GM21423 (cell line): ENCODE results near the gene PRKCB.

ENCODE experiments used
- ATAC-seq: cut with Tn5 transposase; IDR thresholded peaks from one replicate; pipeline ENCODE4 v1.9.1; 2021; ENCODE audit warnings: mild to moderate bottlenecking, moderate library complexity; ENCODE audit not compliant: unreplicated experiment

Gene PRKCB

DNA sequence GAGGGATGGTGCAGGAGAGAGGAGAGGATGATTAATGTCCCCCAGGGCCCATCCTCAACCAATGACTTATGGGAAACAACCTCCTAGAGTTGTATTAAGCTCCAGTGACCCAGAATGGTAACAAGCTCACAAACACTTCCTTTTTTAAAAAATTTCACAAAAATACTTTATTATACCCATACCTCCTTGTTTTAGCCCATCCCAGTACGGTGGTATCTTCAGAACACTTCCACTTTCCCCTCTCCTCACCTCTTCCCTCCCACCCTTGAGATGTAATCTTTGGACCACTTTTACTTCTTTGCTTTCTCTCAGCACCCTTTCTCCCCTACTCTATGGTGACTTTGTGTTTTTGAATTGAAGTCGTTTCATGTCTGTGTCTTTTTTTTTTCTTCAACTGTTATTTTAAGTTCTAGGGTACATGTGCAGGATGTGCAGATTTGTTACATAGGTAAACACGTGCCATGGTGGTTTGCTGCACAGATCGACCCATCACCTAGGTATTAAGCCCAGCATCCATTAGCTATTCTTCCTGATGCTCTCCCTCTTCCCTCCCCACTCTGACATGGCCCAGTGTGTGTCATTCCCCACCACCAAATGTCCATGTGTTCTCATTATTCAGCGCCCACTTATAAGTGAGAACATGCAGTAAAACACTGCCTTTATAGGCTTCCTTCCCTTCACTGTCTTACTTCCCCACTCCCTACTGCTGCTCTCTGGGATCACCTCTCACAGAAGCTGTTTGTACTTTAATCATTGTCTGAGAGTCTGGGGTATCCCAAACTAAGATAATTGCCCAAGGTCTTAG lies 124.5 kb downstream of the PRKCB start:
- no peak for ATAC-seq

DNA sequence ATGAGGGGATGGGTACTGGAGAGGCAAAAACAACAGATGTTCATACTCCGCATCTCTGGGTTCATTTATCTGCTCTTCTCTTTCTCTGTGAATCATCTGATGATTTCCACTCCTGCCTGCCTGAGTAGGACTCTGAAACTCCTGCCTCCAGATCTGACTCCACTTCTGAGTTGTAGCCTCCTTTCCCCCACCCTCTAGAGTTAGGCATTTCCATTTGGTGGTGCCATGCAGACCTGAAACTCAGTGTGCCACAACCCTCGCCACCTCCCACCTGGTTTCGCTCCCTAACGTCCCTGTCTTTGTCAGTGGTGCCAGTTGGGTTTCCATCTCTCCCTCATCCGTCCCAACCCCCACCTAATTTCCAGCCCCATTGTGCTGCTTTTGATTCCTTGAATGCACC lies 126.2 kb downstream of the PRKCB start:
- no peak for ATAC-seq

DNA sequence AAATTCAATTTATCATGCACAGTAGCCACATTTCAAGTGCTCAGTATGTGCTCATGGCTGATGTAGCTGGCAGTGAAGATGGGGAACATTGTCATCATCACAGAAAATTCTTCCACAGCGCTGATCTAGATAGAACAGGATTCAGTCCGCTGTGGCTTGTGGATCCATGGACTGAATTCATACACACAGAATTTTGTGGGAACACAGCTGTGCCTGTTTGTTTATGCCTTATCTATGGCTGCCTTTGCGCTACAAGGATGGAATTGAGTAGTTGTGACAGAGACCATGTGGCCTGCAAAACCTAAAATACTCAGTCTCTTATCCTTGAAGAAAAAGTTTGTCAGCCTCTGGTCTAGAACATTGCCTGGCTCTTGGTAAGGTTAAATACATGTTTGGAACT lies 128.4 kb downstream of the PRKCB start:
- no peak for ATAC-seq

DNA sequence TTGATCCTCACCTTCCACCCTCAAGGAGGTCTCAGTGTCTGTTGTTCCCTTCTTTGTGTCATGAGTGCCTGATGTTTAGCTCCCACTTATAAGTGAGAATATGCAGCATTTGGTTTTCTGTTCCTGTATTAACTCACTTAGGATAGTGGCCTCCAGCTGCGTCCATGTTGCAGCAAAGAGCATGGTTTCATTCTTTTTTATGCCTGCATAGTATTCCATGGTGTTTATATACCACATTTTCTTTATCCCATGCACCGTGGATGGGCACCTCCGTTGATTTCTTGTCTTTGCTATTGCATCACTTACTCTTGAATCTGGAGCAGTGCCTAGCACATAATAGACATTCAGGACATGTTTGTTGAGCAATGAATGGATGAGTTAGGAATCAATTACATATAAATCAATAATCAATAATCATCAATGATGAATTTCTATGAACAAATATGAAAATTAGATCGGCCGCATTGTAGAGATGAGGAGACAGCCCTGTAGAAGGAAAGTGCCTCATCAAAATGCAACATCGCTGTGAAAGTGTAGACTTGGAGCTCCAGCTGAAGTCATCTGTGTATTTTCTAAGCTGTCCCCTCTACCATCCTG lies 129.5 kb downstream of the PRKCB start:
- ATAC-seq, result no peak

DNA sequence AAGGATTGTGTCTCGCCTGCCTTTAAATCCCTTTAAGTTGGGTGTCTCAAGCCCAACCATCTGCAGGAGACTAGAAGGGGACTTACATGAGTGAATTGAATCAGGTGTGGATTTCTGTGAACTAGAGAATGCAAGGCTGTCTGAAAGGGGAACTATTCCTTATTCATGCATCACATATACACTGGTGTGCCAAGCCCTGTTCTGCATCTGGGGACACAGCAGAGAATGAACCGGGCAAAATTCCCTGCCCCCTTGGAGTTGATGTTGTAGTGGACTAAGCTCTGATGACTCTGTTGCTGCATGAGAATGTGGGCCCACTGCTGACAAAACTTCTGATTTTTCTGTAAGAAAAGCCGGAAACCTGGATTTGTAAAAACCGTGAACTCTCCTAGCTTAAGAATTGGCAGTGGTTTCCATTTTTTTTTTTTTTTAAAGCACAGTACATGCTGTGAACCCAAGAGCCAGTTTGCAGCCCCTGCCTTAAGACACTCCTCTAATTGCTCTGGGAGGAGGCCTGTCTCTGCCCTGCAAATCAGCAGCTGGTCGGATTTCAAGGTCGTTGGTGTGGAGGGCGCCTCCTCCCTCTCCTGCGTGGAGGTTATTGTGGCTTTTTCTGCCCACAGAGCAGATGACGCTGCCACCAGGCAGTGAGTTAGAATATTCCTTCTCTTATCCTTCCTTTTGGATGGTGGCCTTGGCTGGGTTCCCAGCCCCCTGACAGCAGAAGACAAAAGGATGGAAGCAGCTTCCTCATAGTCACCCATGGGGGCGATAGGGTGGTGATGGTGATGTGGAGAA lies 131.0 kb downstream of the PRKCB start:
- no peak for ATAC-seq

DNA sequence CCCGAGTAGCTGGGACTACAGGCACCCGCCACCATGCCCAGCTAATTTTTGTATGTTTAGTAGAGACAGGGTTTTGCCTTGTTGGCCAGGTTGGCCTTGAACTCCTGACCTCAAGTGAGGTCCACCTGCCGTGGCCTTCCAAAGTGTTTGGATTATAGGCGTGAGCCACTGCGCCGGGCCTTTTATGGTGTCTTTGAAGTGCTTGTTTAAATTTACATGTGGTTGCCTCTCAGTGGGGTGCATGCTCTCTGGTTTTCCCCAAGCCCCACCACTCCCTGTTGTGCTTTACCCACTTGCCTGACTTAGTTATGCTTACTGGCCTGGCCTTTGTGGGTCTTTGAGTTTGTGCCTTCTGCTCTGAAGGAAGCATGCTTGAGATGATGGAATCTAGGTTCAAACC lies 132.0 kb downstream of the PRKCB start:
- ATAC-seq, result no peak

DNA sequence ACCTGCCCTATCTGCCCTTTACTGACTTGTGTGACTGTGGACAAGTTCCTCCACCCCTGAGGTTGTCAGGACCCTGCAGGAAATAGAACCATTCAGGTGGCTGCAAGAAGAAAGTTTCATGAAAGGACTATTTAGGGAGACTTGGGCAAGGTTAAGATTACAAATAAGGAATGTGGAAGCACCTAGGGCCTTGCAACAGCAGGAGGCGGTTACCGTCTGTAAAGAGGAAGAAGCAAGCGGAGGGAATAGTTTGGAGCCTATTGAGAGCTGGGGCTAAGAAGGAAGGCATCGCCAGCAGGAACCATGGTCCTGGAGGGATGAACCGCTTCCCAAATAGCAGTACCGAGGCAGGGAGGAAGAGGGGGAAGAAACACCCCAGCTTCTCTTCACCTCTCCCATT lies 132.4 kb downstream of the PRKCB start:
- ATAC-seq, result no peak

DNA sequence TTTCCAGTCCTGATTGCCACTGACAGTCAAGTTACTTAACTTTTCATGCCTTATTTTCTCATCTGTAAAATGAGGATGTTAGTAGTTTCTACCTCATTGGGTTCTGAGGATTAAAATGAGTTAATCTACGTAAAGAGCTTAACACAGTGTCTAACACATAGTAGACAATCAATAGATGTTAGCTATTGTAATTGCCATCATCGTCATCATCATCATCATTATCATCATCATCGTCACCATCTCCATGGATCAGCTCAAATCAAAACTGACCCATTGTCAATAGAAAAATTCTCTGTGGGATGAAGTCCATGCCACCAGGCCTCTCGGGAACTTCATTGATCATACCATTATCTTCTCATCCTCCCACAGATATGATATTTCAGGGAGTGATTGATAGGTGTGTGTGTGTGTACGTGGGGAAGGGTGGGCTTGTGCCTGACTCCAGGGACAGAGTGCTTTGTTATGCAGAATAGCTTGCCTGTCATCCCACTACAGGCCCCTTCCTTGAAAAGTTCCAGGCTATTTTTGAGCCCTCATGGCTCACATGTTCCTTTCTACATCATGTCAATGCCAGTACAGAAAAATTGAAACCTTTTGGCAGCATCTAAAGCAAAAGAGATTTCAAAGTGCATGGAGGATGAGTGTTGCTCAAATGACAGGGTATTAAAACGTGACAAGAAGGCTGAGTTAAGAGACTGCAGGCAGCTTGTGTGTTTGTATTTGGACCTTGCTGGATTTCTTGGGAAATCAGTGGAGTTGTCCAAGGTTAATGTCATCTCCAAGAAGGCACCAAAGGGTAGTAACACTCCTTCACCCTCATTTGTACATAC lies 133.9 kb downstream of the PRKCB start:
- ATAC-seq, result no peak

DNA sequence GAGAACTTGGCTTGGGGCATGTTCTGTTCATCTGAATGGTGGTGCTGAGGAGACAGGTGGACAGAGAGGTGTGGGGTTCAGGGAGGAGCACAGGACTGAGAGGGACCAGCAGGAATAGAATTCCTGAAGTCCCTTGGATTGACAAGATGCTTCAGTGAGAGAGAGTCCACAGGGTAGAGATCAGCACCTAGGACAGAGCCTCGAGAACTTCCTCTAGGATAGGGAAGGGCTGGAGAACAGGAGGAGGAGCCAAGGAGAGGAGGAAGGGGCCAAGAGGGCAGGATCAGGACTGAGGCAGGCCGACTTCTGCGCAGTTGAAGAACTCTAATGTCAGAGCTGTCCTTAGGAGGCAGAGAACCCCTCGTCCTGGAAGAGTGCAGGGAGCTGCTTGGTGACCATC lies 138.4 kb downstream of the PRKCB start:
- ATAC-seq, result no peak

DNA sequence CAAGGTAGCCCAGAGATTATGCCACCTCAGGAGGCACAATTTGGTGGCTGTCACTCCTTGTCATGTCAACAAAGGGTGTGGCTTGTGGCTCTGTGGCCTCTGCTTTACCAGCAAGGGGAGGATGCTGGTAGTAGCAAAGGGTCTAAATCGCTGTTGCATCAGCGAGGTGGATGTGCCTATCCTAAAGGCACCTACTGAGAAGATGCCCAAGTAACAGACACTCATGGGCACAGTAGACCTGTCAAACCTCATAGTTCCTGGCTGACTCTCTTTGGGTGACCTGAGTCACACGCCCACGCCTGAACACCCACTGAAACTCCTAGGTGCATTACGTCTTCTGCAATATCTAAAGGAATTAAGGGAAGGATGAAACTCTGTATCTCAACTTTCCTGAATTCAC lies 139.5 kb downstream of the PRKCB start:
- no peak for ATAC-seq

DNA sequence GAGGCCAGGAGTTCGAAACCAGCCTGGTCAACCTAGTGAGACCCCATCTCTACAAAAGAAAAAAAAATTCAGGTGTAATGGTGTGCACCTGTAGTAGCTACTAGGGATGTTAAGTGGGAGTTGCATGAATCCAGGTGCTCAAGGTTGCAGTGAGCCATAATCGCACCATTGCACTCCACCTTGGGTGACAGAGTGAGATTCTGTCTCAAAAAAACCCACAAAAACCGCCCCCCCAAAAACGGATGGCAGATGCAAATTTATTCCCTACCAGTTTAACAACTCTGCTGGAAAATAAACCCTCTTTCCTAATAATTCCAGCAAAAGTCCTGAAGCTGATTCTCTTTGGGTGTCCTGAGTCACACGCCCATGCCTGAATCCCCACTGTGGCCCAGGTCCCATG lies 140.3 kb downstream of the PRKCB start:
- ATAC-seq, result no peak

DNA sequence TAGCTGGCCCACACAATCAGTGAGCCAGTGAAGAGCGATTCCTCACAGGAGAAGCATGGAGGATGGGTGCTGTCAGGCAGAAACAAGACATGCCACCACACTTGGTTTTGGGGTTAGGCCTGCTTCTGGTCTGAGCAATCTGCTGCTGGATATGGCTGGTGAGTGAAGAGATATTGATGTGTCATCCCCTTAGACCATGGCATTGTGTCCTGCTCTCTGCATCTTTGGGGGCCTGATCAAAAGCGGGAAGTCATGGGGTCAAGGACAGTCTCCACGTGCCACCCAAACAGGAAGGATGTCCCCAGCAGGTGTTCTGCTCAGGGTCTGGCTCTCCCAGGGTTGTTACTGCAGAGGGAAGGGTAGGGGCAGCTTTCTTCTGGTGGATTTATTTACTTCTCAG lies 140.7 kb downstream of the PRKCB start:
- ATAC-seq, result no peak

DNA sequence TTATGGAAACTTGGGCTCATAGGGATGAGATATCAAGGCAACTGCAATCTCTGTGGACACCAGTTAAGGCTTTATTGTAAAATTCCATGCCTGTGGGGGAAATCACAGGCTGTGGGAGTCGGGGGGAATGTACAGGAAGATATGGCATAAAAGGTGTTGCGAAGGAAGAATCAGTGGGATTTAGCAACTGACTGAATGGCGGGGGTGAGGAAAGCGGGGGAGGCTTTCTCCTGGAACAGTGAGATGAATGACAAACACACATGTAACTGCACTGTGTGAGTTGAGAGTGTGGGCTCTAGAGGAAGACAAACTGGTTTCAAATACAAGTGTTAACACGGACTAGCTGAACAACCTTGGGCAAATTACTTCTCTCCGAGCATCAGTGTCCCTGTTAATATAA lies 143.7 kb downstream of the PRKCB start:
- no peak for ATAC-seq

DNA sequence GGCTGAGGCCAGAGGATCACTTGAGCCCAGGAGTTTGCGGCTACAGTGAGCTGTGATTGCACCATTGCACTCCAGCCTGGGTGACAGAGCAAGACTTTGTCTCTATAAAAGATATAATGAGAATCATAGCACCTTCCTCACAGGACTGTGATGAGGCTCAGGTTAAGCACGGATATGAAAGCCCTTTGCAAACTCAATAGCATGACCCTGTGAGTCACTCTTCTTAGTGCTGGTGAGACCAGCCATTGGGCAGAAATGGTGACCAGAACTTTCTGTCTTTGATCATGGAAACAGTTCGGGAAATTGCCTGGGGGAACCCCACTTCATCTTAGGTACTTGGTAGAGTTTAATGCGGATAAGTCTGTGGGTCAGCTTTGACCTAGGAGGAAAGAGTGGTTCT lies 144.2 kb downstream of the PRKCB start:
- no peak for ATAC-seq

DNA sequence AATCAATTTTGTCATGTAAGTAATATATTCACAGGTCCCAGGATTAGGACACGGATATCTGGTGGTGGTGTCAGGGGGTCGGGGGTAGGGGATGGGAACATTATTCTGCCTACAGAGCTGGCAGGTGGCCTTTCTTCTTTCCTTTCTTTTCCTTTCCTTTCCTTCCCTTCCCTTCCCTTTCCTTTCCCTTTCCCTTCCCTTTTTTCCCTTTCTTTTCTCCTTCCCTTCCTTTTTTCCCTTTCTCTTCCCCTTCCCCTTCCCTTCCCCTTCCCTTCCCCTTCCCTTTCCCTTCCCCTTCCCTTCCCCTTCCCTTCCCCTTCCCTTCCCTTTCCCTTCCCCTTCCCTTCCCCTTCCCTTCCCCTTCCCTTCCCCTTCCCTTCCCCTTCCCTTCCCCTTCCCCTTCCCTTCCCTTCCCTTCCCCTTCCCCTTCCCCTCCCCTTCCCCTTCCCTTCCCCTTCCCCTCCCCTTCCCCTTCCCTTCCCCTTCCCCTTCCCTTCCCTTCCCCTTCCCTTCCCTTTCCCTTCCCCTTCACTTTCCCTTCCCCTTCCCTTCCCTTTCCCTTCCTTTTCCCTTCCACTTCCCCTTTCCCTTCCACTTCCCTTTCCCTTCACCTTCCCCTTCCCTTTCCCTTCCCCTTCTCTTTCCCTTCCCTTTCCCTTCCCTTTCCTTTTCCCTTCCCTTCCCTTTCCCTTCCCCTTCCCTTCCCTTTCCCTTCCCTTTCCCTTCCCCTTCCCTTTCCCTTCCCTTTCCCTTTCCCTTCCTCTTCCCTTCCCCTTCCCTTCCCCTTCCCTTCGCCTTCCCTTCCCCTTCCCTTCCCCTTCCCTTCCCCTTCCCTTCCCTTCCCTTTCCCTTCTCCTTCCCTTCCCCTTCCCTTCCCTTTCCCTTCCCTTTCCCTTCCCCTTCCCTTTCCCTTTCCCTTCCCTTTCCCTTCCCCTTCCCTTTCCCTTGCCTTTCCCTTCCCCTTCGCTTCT lies 145.9 kb downstream of the PRKCB start:
- no peak for ATAC-seq

DNA sequence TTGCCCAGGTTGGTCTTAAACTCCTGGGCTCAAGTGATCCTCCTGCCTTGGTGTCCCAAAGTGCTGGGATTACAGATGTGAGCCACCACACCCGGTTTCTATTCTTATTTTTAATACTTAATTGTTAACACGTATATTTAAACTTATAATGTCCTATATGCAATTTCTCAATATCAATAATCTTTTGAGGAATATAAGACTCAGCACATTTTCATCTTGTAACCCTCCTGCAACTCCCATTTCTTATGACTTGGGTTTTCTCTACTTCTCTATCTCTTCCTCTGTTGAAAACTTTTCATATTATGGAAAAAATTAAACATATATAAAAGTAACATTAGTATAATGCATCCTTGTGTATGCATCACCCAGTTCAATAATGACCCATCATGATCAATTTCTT lies 150.7 kb downstream of the PRKCB start:
- no peak for ATAC-seq

DNA sequence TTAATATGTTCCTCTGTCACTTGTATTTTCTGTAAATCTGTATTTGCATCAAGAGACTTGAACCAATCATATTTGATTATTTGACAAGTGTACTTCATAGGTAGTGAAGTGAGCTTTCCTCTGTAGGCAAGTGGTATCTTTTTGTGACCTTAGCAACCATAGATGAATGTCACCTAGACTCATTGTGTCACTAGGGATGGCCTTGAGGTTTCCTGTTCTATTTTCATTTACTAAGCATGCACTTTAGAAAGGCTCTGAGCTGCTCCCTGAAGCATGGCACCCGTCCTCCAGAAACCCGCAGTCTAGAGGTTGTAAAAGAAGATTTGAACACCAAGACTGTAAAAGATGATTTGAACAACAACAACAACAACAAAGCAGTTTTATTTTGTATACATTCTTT lies 151.7 kb downstream of the PRKCB start:
- peak; percentile 93 for ATAC-seq

DNA sequence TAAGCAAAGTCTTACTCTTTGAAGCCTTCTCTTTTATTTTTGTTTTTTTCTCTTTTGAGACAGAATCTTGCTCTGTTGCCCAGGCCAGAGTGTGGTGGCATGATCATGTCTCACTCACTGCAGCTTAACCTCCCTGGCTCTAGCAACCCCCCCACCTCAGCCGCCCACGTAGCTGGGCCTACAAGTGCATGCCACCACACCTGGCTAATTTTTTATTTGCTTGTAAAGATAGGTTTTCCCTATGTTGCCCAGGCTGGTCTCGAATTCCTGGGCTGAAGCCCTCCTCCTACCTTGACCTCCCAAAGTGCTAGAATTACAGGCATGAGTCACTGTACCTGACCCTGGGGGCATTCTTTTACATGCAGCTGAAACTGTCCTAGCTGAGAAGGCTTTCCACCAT lies 154.7 kb downstream of the PRKCB start:
- ATAC-seq, result no peak

DNA sequence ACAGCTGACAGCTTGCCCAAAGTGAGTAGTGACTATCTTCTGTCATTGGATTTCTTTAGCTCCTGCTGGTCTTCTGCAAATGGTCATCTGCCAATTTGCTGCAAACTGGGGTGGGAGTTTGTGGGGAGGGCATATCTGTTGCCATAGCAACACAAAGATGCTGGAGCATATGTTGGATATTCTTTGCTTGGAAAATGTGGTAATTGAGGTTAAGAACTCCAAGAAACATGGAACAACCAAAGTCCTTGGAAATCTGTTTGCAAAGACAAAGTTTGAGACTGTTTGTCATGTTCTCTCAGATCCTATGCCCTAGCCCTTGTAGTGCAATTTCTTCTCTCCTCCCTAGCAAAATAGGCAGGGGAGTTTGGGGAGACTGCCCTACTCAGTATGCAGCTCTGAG lies 155.3 kb downstream of the PRKCB start:
- ATAC-seq, result no peak

DNA sequence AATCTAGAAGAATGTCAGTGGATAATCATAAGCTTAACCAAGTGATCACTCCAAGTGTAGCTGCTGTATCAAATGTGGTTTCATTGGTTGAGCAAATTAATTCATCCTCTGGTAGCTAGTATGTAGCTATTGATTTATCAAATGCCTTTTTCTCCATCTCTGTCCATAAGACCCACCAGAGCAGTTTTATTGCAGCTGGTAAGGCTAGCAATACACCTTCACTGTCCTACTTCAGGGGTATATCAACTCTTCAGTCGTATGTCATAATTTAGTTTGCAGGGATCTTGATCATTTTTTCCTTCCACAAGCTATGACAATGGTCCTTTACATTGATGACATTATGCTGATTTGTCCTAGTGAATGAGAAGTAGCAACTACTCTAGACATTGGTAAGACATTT lies 158.8 kb downstream of the PRKCB start:
- no peak for ATAC-seq
